AG04449 (cell line): ENCODE measurements around the gene TMPRSS9.

Source experiments
- CTCF ChIA-PET: fragments of 350-600 bp; formaldehyde crosslinking; extraction: SDS; loops from one replicate; lab custom pipeline; 2021; ENCODE audit warnings: antibody characterized with exemption; lab: Yijun Ruan, JAX
- POLR2A ChIA-PET: fragments of 400-600, 350-600 bp; formaldehyde crosslinking; extraction: SDS; loops from one replicate; lab custom pipeline; 2020; ENCODE audit warnings: antibody characterized with exemption, inconsistent platforms; lab: Yijun Ruan, JAX
- DNase-seq: peaks from one replicate; pipeline ENCODE4 v3.0.0-alpha.2; 2010; ENCODE audit warnings: low read depth, low spot score
- H3K4me3 ChIP-seq: 2 replicates; pipeline ENCODE4 v1.5.1; 2011; ENCODE audit warnings: low read depth, mild to moderate bottlenecking, control low read depth, low read length
- CTCF ChIP-seq: IDR thresholded peaks from one replicate; pipeline ENCODE4 v1.5.1; 2011; ENCODE audit warnings: mild to moderate bottlenecking, moderate library complexity, low read length, control low read depth, inconsistent platforms; ENCODE audit not compliant: insufficient read depth; ENCODE audit errors: missing control alignments

The TMPRSS9 gene

GRCh38 chr19:2338751-2339643 is 21.1 kb upstream of the TMPRSS9 start:
- DNase-seq = no peak
- TF ChIP-seq CTCF = no peak
- POLR2A ChIA-PET = no interaction called here
- no peak overlapping the region for H3K4me3 ChIP-seq
- CTCF ChIA-PET = no interaction called here

DNA sequence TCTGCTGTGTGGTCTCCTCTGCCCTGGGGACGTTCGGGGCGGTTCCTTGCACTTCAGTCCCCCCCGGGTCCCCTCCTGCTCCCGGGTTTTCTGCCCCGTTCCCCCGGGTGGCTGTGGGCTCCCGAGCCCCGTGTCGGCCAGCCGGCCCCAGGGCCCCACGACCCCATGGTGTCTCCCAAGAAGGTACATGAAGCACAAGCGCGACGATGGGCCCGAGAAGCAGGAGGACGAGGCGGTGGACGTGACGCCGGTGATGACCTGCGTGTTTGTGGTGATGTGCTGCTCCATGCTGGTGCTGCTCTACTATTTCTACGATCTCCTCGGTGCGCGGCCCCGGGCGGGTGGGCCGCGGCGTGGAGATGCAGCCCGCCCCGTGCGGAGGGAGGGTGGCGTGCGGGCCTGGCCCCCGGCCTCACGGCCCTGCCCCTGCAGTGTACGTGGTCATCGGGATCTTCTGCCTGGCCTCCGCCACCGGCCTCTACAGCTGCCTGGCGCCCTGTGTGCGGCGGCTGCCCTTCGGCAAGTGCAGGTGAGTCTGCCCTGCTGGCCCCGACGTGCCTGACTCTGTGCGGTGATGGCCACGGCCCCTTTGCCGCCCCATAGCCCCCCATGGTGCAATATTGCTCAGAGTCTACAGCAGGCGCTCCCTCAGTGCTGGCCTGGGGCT is 20.3 kb upstream of the TMPRSS9 start:
- no peak for TF ChIP-seq CTCF
- no peak overlapping the region for H3K4me3 ChIP-seq
- ChIA-PET CTCF (no interaction called here), POLR2A (no interaction called here)
- DNase-seq = no peak

- ChIA-PET CTCF (no interaction called here), POLR2A (no interaction called here)
- TF ChIP-seq CTCF = no peak
- H3K4me3 ChIP-seq = no peak overlapping the region
- DNase-seq = no peak
Observed at GRCh38 chr19:2340496-2341243, 19.4 kb upstream of the TMPRSS9 start.

DNA sequence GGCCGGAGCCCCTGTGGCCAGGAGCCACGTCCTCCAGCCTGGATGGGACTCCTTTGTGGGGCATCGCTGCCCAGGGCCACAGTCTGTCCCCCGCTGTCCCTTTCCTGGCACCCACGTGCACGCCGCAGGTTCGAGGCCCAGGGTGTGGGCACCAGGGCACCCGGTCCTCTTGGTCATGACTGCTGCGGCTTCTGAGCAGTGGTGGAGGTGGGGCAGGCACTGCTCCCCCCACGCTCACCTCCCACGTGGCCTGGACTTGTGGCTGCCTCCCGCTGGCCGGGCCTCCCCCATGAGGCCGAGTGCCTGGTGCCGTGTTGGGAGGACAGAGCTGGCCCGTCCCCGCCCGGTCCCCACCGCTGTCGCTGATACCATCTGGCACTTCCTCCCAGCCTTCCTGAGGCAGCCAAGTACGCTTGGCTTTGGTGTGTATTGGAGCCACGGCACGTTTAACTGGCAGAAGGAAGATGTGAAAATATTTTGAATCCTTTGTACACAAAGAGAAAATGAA is 18.8 kb upstream of the TMPRSS9 start:
- TF ChIP-seq CTCF = no peak
- no peak overlapping the region for H3K4me3 ChIP-seq
- ChIA-PET CTCF (no interaction called here), POLR2A (no interaction called here)
- DNase-seq = no peak

DNA sequence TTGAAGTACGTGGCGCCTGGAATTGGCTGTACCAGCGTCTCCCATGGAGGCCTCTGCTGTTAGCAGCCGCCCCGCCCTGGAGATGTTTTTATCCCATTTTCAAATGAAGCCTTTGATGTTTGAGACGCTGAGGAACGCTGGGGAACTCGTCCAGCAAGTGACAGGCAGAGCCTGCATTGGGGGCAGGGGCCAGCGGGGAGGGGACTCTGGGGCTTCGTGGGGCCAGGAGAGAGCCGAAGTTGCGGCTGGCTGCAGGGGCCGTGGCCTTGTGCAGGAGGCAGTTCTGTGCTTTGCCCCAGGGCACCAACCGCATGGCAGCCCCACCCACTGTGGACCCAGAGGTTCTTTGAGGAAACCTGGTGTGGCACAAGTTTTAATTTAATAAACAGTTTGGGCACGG is 18.1 kb upstream of the TMPRSS9 start:
- DNase-seq = no peak
- ChIA-PET POLR2A (no interaction called here), CTCF (no interaction called here)
- no peak overlapping the region for H3K4me3 ChIP-seq
- no peak for TF ChIP-seq CTCF
